ENCODE measurements around the gene SPSB4. TPM values are rescaled to one million over a fixed set of nuclear protein-coding genes. Genes with fewer than 3 reads are reported as not detected.

SPSB4 gene
- total and polyA plus RNA-seq, 2 donors (not counting 1 experiment from before 2014, with no cell fraction given), result not detected

- H3K79me2 ChIP-seq (ENCODE audit: control insufficient read depth, insufficient read depth, low read length), result no peaks in the 10 kb centered on the region
- H3K27ac Mint-ChIP-seq, result no peak overlapping the region
- H3K27me3 ChIP-seq (replicated peaks in 1 of 4; ENCODE audit: control extremely low read depth in 1 of 4, control insufficient read depth in 3 of 4, insufficient read depth in 4 of 4, low read length in 3 of 4), result peaks cover 0 to 4% (median 0%) of the 10 kb centered on the region in 4 experiments
- CTCF ChIA-PET, result no interaction called here
- peaks cover 0 to 10% (median 0%) of the 10 kb centered on the region in 3 donors for H3K9me3 ChIP-seq (ENCODE audit: control extremely low read depth in 1 of 3, control insufficient read depth in 2 of 3, insufficient read depth in 1 of 3, low read length in 2 of 3)
- H4K20me1 ChIP-seq (ENCODE audit: control insufficient read depth, insufficient read depth, low read length, poor library complexity, severe bottlenecking), result no peaks in the 10 kb centered on the region
- H3K27me3 Mint-ChIP-seq, result peaks cover 25% of the 10 kb centered on the region
- TF ChIP-seq, protein P1, sequence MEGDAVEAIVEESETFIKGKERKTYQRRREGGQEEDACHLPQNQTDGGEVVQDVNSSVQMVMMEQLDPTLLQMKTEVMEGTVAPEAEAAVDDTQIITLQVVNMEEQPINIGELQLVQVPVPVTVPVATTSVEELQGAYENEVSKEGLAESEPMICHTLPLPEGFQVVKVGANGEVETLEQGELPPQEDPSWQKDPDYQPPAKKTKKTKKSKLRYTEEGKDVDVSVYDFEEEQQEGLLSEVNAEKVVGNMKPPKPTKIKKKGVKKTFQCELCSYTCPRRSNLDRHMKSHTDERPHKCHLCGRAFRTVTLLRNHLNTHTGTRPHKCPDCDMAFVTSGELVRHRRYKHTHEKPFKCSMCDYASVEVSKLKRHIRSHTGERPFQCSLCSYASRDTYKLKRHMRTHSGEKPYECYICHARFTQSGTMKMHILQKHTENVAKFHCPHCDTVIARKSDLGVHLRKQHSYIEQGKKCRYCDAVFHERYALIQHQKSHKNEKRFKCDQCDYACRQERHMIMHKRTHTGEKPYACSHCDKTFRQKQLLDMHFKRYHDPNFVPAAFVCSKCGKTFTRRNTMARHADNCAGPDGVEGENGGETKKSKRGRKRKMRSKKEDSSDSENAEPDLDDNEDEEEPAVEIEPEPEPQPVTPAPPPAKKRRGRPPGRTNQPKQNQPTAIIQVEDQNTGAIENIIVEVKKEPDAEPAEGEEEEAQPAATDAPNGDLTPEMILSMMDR (IDR thresholded peaks at IDR 0.05), result no peak
- no peak for TF ChIP-seq EZH2 (IDR thresholded peaks at IDR 0.05; ENCODE audit: borderline replicate concordance, insufficient read depth, low read depth, low read length, poor library complexity, severe bottlenecking)
- no peak overlapping the region for H3K4me2 ChIP-seq (replicated peaks; ENCODE audit: low read depth, low read length, poor library complexity, severe bottlenecking)
- H3K4me1 ChIP-seq (ENCODE audit: control insufficient read depth in 2 of 2, insufficient read depth in 2 of 2, low read length in 2 of 2), result no peaks in the 10 kb centered on the region
- DNase-seq (no peak), ATAC-seq (ENCODE audit: low read depth) (no peak)
- no peak overlapping the region for H3K9ac ChIP-seq (ENCODE audit: low read length)
- 100% methylated on average over 2 of the region's 2 CpGs for WGBS (ENCODE audit: insufficient coverage)
- no peaks in the 10 kb centered on the region for H3K9me3 Mint-ChIP-seq (ENCODE audit: insufficient read depth)
- POLR2A ChIA-PET, result no interaction called here
- H3K4me1 Mint-ChIP-seq, result no peaks in the 10 kb centered on the region
- H3K4me3 ChIP-seq (ENCODE audit: control extremely low read depth in 1 of 5, extremely low read depth in 1 of 5, insufficient read depth in 1 of 5, low read depth in 2 of 5, low read length in 4 of 5), result no peak overlapping the region
- no peak overlapping the region for H3K27ac ChIP-seq (ENCODE audit: low read length in 2 of 2)
- H2AFZ ChIP-seq (ENCODE audit: insufficient read depth, low read depth, low read length, poor library complexity, severe bottlenecking), result no peak overlapping the region
- no peak overlapping the region for H3K4me3 Mint-ChIP-seq
- intact Hi-C loops (cut with micrococcal nuclease), result no loop called here
- H3K36me3 ChIP-seq (replicated peaks in 1 of 2; ENCODE audit: control extremely low read depth in 1 of 2, control insufficient read depth in 1 of 2, extremely low read depth in 1 of 2, insufficient read depth in 2 of 2, low read length in 1 of 2), result no peaks in the 10 kb centered on the region
Observed at GRCh38 chr3:141059816-141060215, 8.7 kb downstream of the SPSB4 start.

DNA sequence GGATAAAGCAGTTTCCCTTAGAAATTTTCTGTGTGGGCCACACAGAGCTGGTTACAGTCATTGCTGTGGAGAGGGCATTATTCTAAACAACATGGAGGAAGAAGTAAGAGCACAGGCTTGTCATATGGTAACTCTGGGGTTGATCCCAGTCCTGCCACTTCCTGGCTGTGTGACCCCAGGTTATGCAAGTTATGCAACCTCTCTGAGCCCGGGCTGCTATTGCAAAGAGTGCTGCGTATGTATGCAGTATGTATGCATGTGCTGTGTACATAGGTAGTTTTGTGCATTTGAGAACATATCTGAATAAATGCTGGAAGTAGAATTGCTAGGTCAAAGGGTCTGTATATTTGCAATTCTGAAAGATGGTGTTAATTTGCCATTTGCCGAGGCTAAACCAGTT is 9.2 kb downstream of the SPSB4 start:
- no peak overlapping the region for H3K4me3 Mint-ChIP-seq
- H3K4me3 ChIP-seq (ENCODE audit: control extremely low read depth in 1 of 5, extremely low read depth in 1 of 5, insufficient read depth in 1 of 5, low read depth in 2 of 5, low read length in 4 of 5), result no peak overlapping the region
- H3K9ac ChIP-seq (ENCODE audit: low read length), result no peak overlapping the region
- ChIA-PET POLR2A (no interaction called here), CTCF (no interaction called here)
- ATAC-seq (ENCODE audit: low read depth) (no peak), DNase-seq (no peak)
- TF ChIP-seq, protein P1 (IDR thresholded peaks at IDR 0.05), result no peak
- TF ChIP-seq EZH2 (IDR thresholded peaks at IDR 0.05; ENCODE audit: borderline replicate concordance, insufficient read depth, low read depth, low read length, poor library complexity, severe bottlenecking), result no peak
- no peak overlapping the region for H3K27ac ChIP-seq (ENCODE audit: low read length in 2 of 2)
- H3K9me3 Mint-ChIP-seq (ENCODE audit: insufficient read depth), result no peaks in the 10 kb centered on the region
- no peak overlapping the region for H2AFZ ChIP-seq (ENCODE audit: insufficient read depth, low read depth, low read length, poor library complexity, severe bottlenecking)
- peaks cover 20% of the 10 kb centered on the region for H3K27me3 Mint-ChIP-seq
- H3K9me3 ChIP-seq (ENCODE audit: control extremely low read depth in 1 of 3, control insufficient read depth in 2 of 3, insufficient read depth in 1 of 3, low read length in 2 of 3), result peaks cover 0 to 10% (median 0%) of the 10 kb centered on the region in 3 donors
- no peaks in the 10 kb centered on the region for H3K27me3 ChIP-seq (replicated peaks in 1 of 4; ENCODE audit: control extremely low read depth in 1 of 4, control insufficient read depth in 3 of 4, insufficient read depth in 4 of 4, low read length in 3 of 4)
- intact Hi-C loops (cut with micrococcal nuclease), result no loop called here
- no peaks in the 10 kb centered on the region for H3K79me2 ChIP-seq (ENCODE audit: control insufficient read depth, insufficient read depth, low read length)
- H3K4me1 ChIP-seq (ENCODE audit: control insufficient read depth in 2 of 2, insufficient read depth in 2 of 2, low read length in 2 of 2), result no peaks in the 10 kb centered on the region
- H3K36me3 ChIP-seq (replicated peaks in 1 of 2; ENCODE audit: control extremely low read depth in 1 of 2, control insufficient read depth in 1 of 2, extremely low read depth in 1 of 2, insufficient read depth in 2 of 2, low read length in 1 of 2), result no peaks in the 10 kb centered on the region
- no peaks in the 10 kb centered on the region for H3K4me1 Mint-ChIP-seq
- H3K4me2 ChIP-seq (replicated peaks; ENCODE audit: low read depth, low read length, poor library complexity, severe bottlenecking), result no peak overlapping the region
- WGBS (ENCODE audit: insufficient coverage), result 100% methylated on average over 2 of the region's 3 CpGs
- no peak overlapping the region for H3K27ac Mint-ChIP-seq
- H4K20me1 ChIP-seq (ENCODE audit: control insufficient read depth, insufficient read depth, low read length, poor library complexity, severe bottlenecking), result no peaks in the 10 kb centered on the region
